ENCODE results near the gene RPS21. TPM values are rescaled to one million over a fixed set of nuclear protein-coding genes. Genes with fewer than 3 reads are reported as not detected.

The RPS21 gene
- total RNA-seq, 2 experiments from 2014 or later, result 3,015 to 3,210 TPM

- no peak for ATAC-seq (ENCODE audit: poor library complexity)
- H3K27me3 Mint-ChIP-seq, result peaks cover 10% of the 10 kb centered on the region
- H3K27ac Mint-ChIP-seq, result no peak overlapping the region
Observed at GRCh38 chr20:62428396-62429295, 41.7 kb downstream of the RPS21 start.

DNA sequence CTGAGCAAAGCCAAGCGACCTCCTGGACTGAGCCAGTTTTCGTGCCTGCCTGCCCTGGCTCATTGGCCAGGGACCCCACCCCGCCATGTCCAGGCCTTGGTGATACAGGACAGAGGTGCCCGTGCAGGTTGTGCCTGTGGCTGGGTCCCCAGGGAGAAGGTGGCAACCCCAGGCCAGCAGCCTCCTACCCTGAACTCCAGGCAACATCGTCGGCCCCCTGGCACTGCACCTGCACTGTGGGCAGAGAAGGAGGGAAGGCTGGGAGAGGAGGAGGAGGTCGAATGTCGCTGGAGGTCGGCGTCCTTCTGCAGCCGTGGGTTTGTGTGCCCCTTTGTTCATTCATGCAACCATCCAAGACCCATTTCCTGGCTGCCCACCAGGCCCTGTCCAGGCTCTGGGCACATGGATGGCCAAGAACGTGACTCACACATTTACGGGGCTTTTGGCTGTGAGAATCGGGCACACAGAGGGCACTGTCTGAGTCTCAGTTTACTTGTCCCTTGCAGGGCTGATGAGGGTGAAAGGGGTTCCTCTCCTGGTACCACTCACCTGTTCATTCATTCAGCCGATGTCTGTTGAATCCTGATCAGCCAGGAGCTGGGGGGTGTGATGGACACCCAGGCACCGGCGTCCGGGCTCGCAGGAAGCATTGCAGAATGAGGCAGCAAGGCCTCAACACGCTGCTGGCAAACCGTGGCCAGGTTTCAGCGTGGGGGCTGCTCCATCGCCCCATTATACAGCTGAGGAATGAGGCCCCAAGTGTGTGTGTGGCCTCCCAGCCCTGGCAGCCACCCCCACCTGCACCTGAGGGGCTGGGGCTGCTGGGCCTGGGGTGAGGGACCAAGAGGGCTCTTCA is 42.8 kb downstream of the RPS21 start:
- DNase-seq, result no peak
- H3K27me3 Mint-ChIP-seq, result peaks cover 21% of the 10 kb centered on the region
- Histone ChIP-seq H3K4me3 (ENCODE audit: low read length) (no peak overlapping the region), H3K36me3 (ENCODE audit: insufficient read depth, low read length) (no peaks in the 10 kb centered on the region), H3K27ac (ENCODE audit: low read depth in 1 of 2, low read length in 2 of 2) (no peak overlapping the region), H3K4me1 (ENCODE audit: insufficient read depth, low read length) (no peaks in the 10 kb centered on the region), H3K9me3 (ENCODE audit: control insufficient read depth in 1 of 2, insufficient read depth in 1 of 2, low read length in 2 of 2) (peaks cover 0 to 6% of the 10 kb centered on the region in 2 experiments), H3K27me3 (ENCODE audit: control insufficient read depth in 1 of 2, insufficient read depth in 2 of 2, low read length in 2 of 2) (peaks cover 7% of the 10 kb centered on the region in 2 experiments)
- H3K36me3 Mint-ChIP-seq (ENCODE audit: low read depth), result no peaks in the 10 kb centered on the region
- ChIA-PET CTCF (no interaction called here), POLR2A (no interaction called here)
- H3K9me3 Mint-ChIP-seq, result no peaks in the 10 kb centered on the region
- no peak for ATAC-seq (ENCODE audit: poor library complexity)
- H3K27ac Mint-ChIP-seq, result no peak overlapping the region
- no peak for TF ChIP-seq CTCF (IDR thresholded peaks at IDR 0.05)
- H3K4me3 Mint-ChIP-seq, result no peak overlapping the region
- intact Hi-C loops (cut with DNase I, micrococcal nuclease), result no loop called here
- no peaks in the 10 kb centered on the region for H3K4me1 Mint-ChIP-seq (ENCODE audit: low read depth)

More at GRCh38 chr20:62428396-62429295, 41.7 kb downstream of the RPS21 start:
- no peak for TF ChIP-seq CTCF (IDR thresholded peaks at IDR 0.05)
- Histone ChIP-seq H3K4me3 (ENCODE audit: low read length) (no peak overlapping the region), H3K27me3 (ENCODE audit: control insufficient read depth in 1 of 2, insufficient read depth in 2 of 2, low read length in 2 of 2) (peaks cover 0 to 8% of the 10 kb centered on the region in 2 experiments), H3K36me3 (ENCODE audit: insufficient read depth, low read length) (no peaks in the 10 kb centered on the region), H3K27ac (ENCODE audit: low read depth in 1 of 2, low read length in 2 of 2) (no peak overlapping the region), H3K4me1 (ENCODE audit: insufficient read depth, low read length) (no peaks in the 10 kb centered on the region), H3K9me3 (ENCODE audit: control insufficient read depth in 1 of 2, insufficient read depth in 1 of 2, low read length in 2 of 2) (peaks cover 0 to 6% of the 10 kb centered on the region in 2 experiments)
- H3K36me3 Mint-ChIP-seq (ENCODE audit: low read depth), result no peaks in the 10 kb centered on the region
- POLR2A ChIA-PET, result no interaction called here
- intact Hi-C loops (cut with DNase I, micrococcal nuclease), result no loop called here
- no peak for DNase-seq
- H3K4me3 Mint-ChIP-seq, result no peak overlapping the region
- no peaks in the 10 kb centered on the region for H3K9me3 Mint-ChIP-seq
- H3K4me1 Mint-ChIP-seq (ENCODE audit: low read depth), result no peaks in the 10 kb centered on the region
- CTCF ChIA-PET, result no interaction called here

DNA sequence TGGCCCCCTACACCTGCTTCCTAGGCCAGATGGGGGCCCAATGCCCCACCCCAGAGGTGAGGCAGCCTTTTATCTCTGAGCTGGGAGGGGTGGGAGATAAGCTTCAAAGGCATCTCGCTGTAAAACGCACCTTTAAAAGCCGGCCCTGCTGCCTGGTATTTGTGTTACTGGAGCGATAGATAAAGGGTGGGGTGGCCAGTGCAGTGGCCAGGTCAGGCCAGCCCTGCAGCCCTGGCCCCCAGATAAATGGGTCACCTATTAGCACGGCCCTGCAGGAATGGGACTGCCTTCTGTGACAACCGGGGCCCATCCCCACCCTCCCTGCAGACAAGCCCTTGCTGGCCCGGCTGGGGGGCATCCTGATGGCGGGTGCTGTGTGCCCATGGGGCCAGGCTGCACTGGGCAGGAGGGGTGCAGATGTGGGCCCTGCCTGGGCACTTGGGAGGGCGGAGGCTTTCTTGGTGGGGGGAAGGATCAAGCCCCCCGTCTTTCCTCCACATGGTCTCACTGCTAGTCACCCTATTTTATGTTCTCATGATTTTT is 43.5 kb downstream of the RPS21 start:
- H3K9me3 ChIP-seq (ENCODE audit: control insufficient read depth in 1 of 2, insufficient read depth in 1 of 2, low read length in 2 of 2), result peaks cover 0 to 6% of the 10 kb centered on the region in 2 experiments
- no peaks in the 10 kb centered on the region for H3K36me3 ChIP-seq (ENCODE audit: insufficient read depth, low read length)
- TF ChIP-seq CTCF (IDR thresholded peaks at IDR 0.05), result no peak
- H3K4me1 ChIP-seq (ENCODE audit: insufficient read depth, low read length), result no peaks in the 10 kb centered on the region
- CTCF ChIA-PET, result no interaction called here
- POLR2A ChIA-PET, result no interaction called here
- H3K9me3 Mint-ChIP-seq, result no peaks in the 10 kb centered on the region
- peaks cover 5 to 8% of the 10 kb centered on the region in 2 experiments for H3K27me3 ChIP-seq (ENCODE audit: control insufficient read depth in 1 of 2, insufficient read depth in 2 of 2, low read length in 2 of 2)
- H3K4me3 Mint-ChIP-seq, result no peak overlapping the region
- no peak for DNase-seq
- H3K27ac Mint-ChIP-seq, result no peak overlapping the region
- H3K36me3 Mint-ChIP-seq (ENCODE audit: low read depth), result no peaks in the 10 kb centered on the region
- peaks cover 28% of the 10 kb centered on the region for H3K27me3 Mint-ChIP-seq
- no peak for ATAC-seq (ENCODE audit: poor library complexity)
- intact Hi-C loops (cut with DNase I, micrococcal nuclease), result no loop called here
- no peak overlapping the region for H3K27ac ChIP-seq (ENCODE audit: low read depth in 1 of 2, low read length in 2 of 2)
- H3K4me1 Mint-ChIP-seq (ENCODE audit: low read depth), result no peaks in the 10 kb centered on the region
- no peak overlapping the region for H3K4me3 ChIP-seq (ENCODE audit: low read length)
